ENCODE measurements around the gene GPRIN1. TPM values are rescaled to one million over a fixed set of nuclear protein-coding genes. Genes with fewer than 3 reads are reported as not detected.

GPRIN1 gene
- total RNA-seq, 4 donors from 2014 or later: 0.83 to 1.9 (median 1.2) TPM

- Histone ChIP-seq H3K9me3 (no peaks in the 10 kb centered on the region), H3K4me3 (no peak overlapping the region), H3K27ac (no peak overlapping the region), H3K4me1 (peaks cover 0 to 17% (median 14%) of the 10 kb centered on the region in 4 donors), H3K27me3 (no peaks in the 10 kb centered on the region), H3K36me3 (peaks cover 0 to 22% (median 0%) of the 10 kb centered on the region in 3 donors)
- no peak for DNase-seq
- TF ChIP-seq CTCF (IDR thresholded peaks at IDR 0.05) (no peak), POLR2A (IDR thresholded peaks at IDR 0.05) (no peak)
Measured at GRCh38 chr5:176654856-176655255, 44.9 kb upstream of the GPRIN1 start.

- no peak for DNase-seq
- TF ChIP-seq POLR2A (IDR thresholded peaks at IDR 0.05): no peak
- no peak for TF ChIP-seq CTCF (IDR thresholded peaks at IDR 0.05)
- peaks cover 0 to 22% (median 0%) of the 10 kb centered on the region in 3 donors for H3K36me3 ChIP-seq
- H3K9me3 ChIP-seq: no peaks in the 10 kb centered on the region
- H3K4me3 ChIP-seq: no peak overlapping the region
- H3K27ac ChIP-seq: no peak overlapping the region
- H3K27me3 ChIP-seq: no peaks in the 10 kb centered on the region
- H3K4me1 ChIP-seq: peaks cover 0 to 12% (median 9%) of the 10 kb centered on the region in 4 donors
Measured at GRCh38 chr5:176653401-176654385, 43.7 kb upstream of the GPRIN1 start.

- TF ChIP-seq POLR2A (IDR thresholded peaks at IDR 0.05): no peak
- TF ChIP-seq CTCF (IDR thresholded peaks at IDR 0.05): no peak
- Histone ChIP-seq H3K27me3 (no peaks in the 10 kb centered on the region), H3K4me3 (no peak overlapping the region), H3K27ac (no peak overlapping the region), H3K4me1 (peaks cover 0 to 15% (median 11%) of the 10 kb centered on the region in 4 donors), H3K36me3 (peaks cover 0 to 20% (median 0%) of the 10 kb centered on the region in 3 donors), H3K9me3 (no peaks in the 10 kb centered on the region)
- DNase-seq: no peak
Measured at GRCh38 chr5:176652136-176652535, 42.2 kb upstream of the GPRIN1 start.

GRCh38 chr5:176651472-176651980 is 41.6 kb upstream of the GPRIN1 start:
- TF ChIP-seq CTCF (IDR thresholded peaks at IDR 0.05) (no peak), POLR2A (IDR thresholded peaks at IDR 0.05) (no peak)
- Histone ChIP-seq H3K4me1 (peaks cover 0 to 18% (median 12%) of the 10 kb centered on the region in 4 donors), H3K9me3 (no peaks in the 10 kb centered on the region), H3K36me3 (peaks cover 0 to 14% (median 0%) of the 10 kb centered on the region in 3 donors), H3K4me3 (no peak overlapping the region), H3K27me3 (no peaks in the 10 kb centered on the region), H3K27ac (no peak overlapping the region)
- DNase-seq: no peak

- peaks cover 0 to 19% (median 13%) of the 10 kb centered on the region in 4 donors for H3K4me1 ChIP-seq
Measured at GRCh38 chr5:176650354-176650884, 40.5 kb upstream of the GPRIN1 start.

More at GRCh38 chr5:176650354-176650884, 40.5 kb upstream of the GPRIN1 start:
- Histone ChIP-seq H3K9me3 (no peaks in the 10 kb centered on the region), H3K4me3 (no peak overlapping the region), H3K36me3 (peaks cover 0 to 14% (median 0%) of the 10 kb centered on the region in 3 donors), H3K27me3 (no peaks in the 10 kb centered on the region), H3K27ac (no peak overlapping the region)
- no peak for DNase-seq
- TF ChIP-seq CTCF (IDR thresholded peaks at IDR 0.05) (no peak), POLR2A (IDR thresholded peaks at IDR 0.05) (no peak)

All from Peyer's patch (tissue), 4 donors.